UCSD-AML1 (cell line): ENCODE measurements around the gene DOCK8.
"Not testable (repeated sequence)": the region's sequence is repeated elsewhere in the genome, so short reads cannot be mapped to it uniquely, and the experiment has no call there.

Source experiments
- DNase-seq: peaks from one replicate; lab custom pipeline; 2025; ENCODE audit not compliant: unreplicated experiment; lab: John Stamatoyannopoulos, UW

DOCK8 gene

GRCh38 chr9:224582-225520 lies 10.2 kb downstream of the DOCK8 start:
- DNase-seq = no peak

- peak; percentile 15 for DNase-seq
Measured at GRCh38 chr9:227860-228259, 13.2 kb downstream of the DOCK8 start.

GRCh38 chr9:228929-229695 lies 14.4 kb downstream of the DOCK8 start:
- no peak for DNase-seq

- DNase-seq = not testable (repeated sequence)
Measured at GRCh38 chr9:231625-232024, 17.0 kb downstream of the DOCK8 start.

- not testable (repeated sequence) for DNase-seq
Measured at GRCh38 chr9:233708-234107, 19.0 kb downstream of the DOCK8 start.

- no peak for DNase-seq
Measured at GRCh38 chr9:237141-237857, 22.6 kb downstream of the DOCK8 start.

GRCh38 chr9:237858-238345 lies 23.2 kb downstream of the DOCK8 start:
- no peak for DNase-seq

- no peak for DNase-seq
Measured at GRCh38 chr9:242461-243080, 27.9 kb downstream of the DOCK8 start.

- no peak for DNase-seq
Measured at GRCh38 chr9:248278-248961, 33.8 kb downstream of the DOCK8 start.

GRCh38 chr9:249025-249424 lies 34.4 kb downstream of the DOCK8 start:
- no peak for DNase-seq

- no peak for DNase-seq
Measured at GRCh38 chr9:250039-250438, 35.4 kb downstream of the DOCK8 start.

GRCh38 chr9:250625-251024 lies 36.0 kb downstream of the DOCK8 start:
- no peak for DNase-seq

GRCh38 chr9:251398-251797 lies 36.7 kb downstream of the DOCK8 start:
- DNase-seq = no peak

GRCh38 chr9:253539-253938 lies 38.9 kb downstream of the DOCK8 start:
- no peak for DNase-seq

GRCh38 chr9:254516-254915 lies 39.9 kb downstream of the DOCK8 start:
- no peak for DNase-seq

- DNase-seq = no peak
Measured at GRCh38 chr9:257957-258356, 43.3 kb downstream of the DOCK8 start.

- no peak for DNase-seq
Measured at GRCh38 chr9:259405-260404, 45.0 kb downstream of the DOCK8 start.

- DNase-seq = no peak
Measured at GRCh38 chr9:264231-264630, 49.6 kb downstream of the DOCK8 start.
